ENCODE measurements around the gene FBXL16.

DNA sequence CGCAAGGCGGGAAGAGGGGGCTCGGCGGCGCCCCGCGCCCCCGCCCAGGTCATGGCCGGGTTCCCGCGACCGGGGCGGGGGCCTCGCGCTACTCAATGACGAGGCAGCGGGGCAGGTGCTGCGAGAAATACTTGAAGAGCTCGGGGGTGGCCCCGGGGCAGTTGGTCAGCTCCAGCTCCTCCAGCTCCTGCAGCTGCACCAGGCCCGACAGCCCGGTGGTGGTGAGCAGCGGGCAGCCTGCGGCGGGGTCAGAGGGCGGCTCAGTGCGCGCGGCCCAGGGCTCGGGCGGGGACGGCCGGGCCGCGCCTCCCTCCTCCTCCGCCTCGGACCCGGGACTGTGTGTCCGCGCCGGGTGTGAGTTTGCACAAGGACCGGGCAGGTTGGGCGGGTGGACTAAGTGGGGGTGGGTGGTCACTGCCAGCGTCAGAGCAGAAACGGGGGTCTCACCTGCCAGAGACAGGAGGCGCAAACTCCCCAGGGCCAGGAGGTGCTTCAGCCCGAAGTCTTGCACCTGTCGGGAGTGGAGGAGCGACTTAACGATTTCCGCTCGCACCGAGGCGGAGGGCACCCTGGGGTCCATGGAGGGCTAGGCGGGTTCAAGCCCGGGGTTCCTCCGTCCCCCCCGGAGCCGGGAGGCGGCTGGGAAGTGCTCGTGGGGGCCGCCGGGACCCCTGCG is 11.3 kb downstream of the FBXL16 start:
- TF ChIP-seq YY1 (IDR thresholded peaks at IDR 0.05; ENCODE audit: low read depth) (no peak), EP300 (IDR thresholded peaks at IDR 0.05; ENCODE audit: borderline replicate concordance) (no peak), EGR1 (IDR thresholded peaks at IDR 0.05) (no peak), RAD21 (IDR thresholded peaks at IDR 0.05; ENCODE audit: low read depth) (no peak), TAF1 (IDR thresholded peaks at IDR 0.05; ENCODE audit: low read depth) (no peak), CREB1 (IDR thresholded peaks at IDR 0.05; ENCODE audit: low read depth) (no peak), ZBTB7A (IDR thresholded peaks at IDR 0.05; ENCODE audit: low read depth) (peak; percentile 36; the same call in 1 of the 2 replicates)
- TF ChIP-seq, protein P1, sequence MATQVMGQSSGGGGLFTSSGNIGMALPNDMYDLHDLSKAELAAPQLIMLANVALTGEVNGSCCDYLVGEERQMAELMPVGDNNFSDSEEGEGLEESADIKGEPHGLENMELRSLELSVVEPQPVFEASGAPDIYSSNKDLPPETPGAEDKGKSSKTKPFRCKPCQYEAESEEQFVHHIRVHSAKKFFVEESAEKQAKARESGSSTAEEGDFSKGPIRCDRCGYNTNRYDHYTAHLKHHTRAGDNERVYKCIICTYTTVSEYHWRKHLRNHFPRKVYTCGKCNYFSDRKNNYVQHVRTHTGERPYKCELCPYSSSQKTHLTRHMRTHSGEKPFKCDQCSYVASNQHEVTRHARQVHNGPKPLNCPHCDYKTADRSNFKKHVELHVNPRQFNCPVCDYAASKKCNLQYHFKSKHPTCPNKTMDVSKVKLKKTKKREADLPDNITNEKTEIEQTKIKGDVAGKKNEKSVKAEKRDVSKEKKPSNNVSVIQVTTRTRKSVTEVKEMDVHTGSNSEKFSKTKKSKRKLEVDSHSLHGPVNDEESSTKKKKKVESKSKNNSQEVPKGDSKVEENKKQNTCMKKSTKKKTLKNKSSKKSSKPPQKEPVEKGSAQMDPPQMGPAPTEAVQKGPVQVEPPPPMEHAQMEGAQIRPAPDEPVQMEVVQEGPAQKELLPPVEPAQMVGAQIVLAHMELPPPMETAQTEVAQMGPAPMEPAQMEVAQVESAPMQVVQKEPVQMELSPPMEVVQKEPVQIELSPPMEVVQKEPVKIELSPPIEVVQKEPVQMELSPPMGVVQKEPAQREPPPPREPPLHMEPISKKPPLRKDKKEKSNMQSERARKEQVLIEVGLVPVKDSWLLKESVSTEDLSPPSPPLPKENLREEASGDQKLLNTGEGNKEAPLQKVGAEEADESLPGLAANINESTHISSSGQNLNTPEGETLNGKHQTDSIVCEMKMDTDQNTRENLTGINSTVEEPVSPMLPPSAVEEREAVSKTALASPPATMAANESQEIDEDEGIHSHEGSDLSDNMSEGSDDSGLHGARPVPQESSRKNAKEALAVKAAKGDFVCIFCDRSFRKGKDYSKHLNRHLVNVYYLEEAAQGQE (IDR thresholded peaks at IDR 0.05; ENCODE audit: low read depth): 0 out of 2 replicates have a peak, but pooled peaks have one; percentile 19

All from Ishikawa (cell line).